HepG2 (cell line): ENCODE data around the gene KCNAB3. TPM values are rescaled to one million over a fixed set of nuclear protein-coding genes. Genes with fewer than 3 reads are reported as not detected.

Source experiments
- AFF4 ChIP-seq: sonication (generic); formaldehyde crosslinking; IDR thresholded peaks from 2 replicates; pipeline ENCODE4 v1.4.0; 2020; ENCODE audit warnings: missing genetic modification reagents
- DNMT3B ChIP-seq: conservative IDR thresholded peaks from 2 replicates; pipeline ENCODE4 v1.6.1; 2016; ENCODE audit warnings: missing biosample characterization, control low read depth
- DPF2 ChIP-seq: sonication (generic); formaldehyde crosslinking; IDR thresholded peaks from 2 replicates; pipeline ENCODE4 v1.4.0; 2020; ENCODE audit warnings: mild to moderate bottlenecking, low read depth, missing genetic modification reagents, borderline replicate concordance
- HDAC2 ChIP-seq: sonication (generic); formaldehyde crosslinking; IDR thresholded peaks from 2 replicates; pipeline ENCODE4 v1.4.0; 2020; ENCODE audit warnings: missing genetic modification reagents
- HMGXB4 ChIP-seq, 2 experiments: sonication (generic) in 1 of 2; formaldehyde crosslinking in 1 of 2; IDR thresholded peaks; 2 replicates each; pipeline versions ENCODE4 v1.4.0 to v1.6.1; 2018 to 2020; ENCODE audit warnings: missing genetic modification reagents in 2 of 2, borderline replicate concordance in 1 of 2, low read depth in 1 of 2, mild to moderate bottlenecking in 1 of 2, missing biosample characterization in 1 of 2
- MTA3 ChIP-seq: sonication (generic); formaldehyde crosslinking; IDR thresholded peaks from 2 replicates; pipeline ENCODE4 v1.4.0; 2020; ENCODE audit warnings: missing genetic modification reagents
- MTF2 ChIP-seq: sonication (generic); formaldehyde crosslinking; IDR thresholded peaks from 2 replicates; pipeline ENCODE4 v1.5.0; 2020; ENCODE audit warnings: missing genetic modification reagents, borderline replicate concordance
- MYC ChIP-seq: sonication (generic); formaldehyde crosslinking; IDR thresholded peaks from 2 replicates; pipeline ENCODE4 v1.9.0; 2021; ENCODE audit warnings: missing genetic modification reagents, borderline replicate concordance
- SKIL ChIP-seq: sonication (generic); formaldehyde crosslinking; IDR thresholded peaks from 2 replicates; pipeline ENCODE4 v1.8.0; 2022; ENCODE audit warnings: missing genetic modification reagents, mild to moderate bottlenecking, moderate library complexity, borderline replicate concordance
- THRA ChIP-seq: sonication (generic); formaldehyde crosslinking; IDR thresholded peaks from 2 replicates; pipeline ENCODE4 v1.4.0; 2020; ENCODE audit warnings: missing genetic modification reagents, borderline replicate concordance
- ZBTB44 ChIP-seq: sonication (generic); formaldehyde crosslinking; IDR thresholded peaks from 2 replicates; pipeline ENCODE4 v1.4.0; 2020; ENCODE audit warnings: missing genetic modification reagents
- ZNF576 ChIP-seq: sonication (generic); formaldehyde crosslinking; IDR thresholded peaks from 2 replicates; pipeline ENCODE4 v1.4.0; 2020; ENCODE audit warnings: mild to moderate bottlenecking, missing genetic modification reagents
- ZNF761 ChIP-seq: sonication (generic); formaldehyde crosslinking; conservative IDR thresholded peaks from 2 replicates; pipeline ENCODE4 v1.4.0; 2020; ENCODE audit warnings: mild to moderate bottlenecking, missing genetic modification reagents
- ZNF777 ChIP-seq: sonication (generic); formaldehyde crosslinking; IDR thresholded peaks from 2 replicates; pipeline ENCODE4 v1.4.0; 2020; ENCODE audit warnings: missing genetic modification reagents
- polyA plus RNA-seq, 8 experiments: library from polyadenylated mRNA; depleted of rRNA in 3 of 8; stranded (reverse) in 7 of 8; unstranded in 1 of 8; fragments of >200 nt; fragmentation: Illumina TruSeq in 4 of 8; extraction: Trizol in 4 of 8; gene quantifications; 2 replicates each; pipeline versions ENCODE4 v1.2.1 to v1.2.3, GENCODE V29; 2011 to 2016; ENCODE audit warnings: low read depth in 4 of 8, missing spikeins in 1 of 8, mixed read lengths in 1 of 8; ENCODE audit not compliant: insufficient read depth in 1 of 8
- total RNA-seq, 5 experiments: library from RNA; depleted of rRNA; stranded (reverse); fragments of >200 nt; fragmentation: Illumina TruSeq; extraction: Trizol; gene quantifications; 2 replicates each; pipeline ENCODE4 v1.2.3, GENCODE V29; 2016; ENCODE audit warnings: low read depth in 1 of 5

KCNAB3 gene
- total and polyA plus RNA-seq, 2 of the 13 experiments (the other 11 are each of a cell fraction or from before 2014, with no cell fraction given) = 0.29 to 0.88 TPM

- TF ChIP-seq AFF4 (CRISPR knock-in tag) (0 out of 2 replicates have a peak, but pooled peaks have one; percentile 39), MTF2 (CRISPR knock-in tag) (peak; percentile 73; the same call in 1 of the 2 replicates), HMGXB4 (CRISPR knock-in tag; IDR thresholded peaks at IDR 0.05; ENCODE audit: borderline replicate concordance in 1 of 2, low read depth in 1 of 2) (peak; percentile 49 to 78; a peak in 3 of 4 replicates), DNMT3B (CRISPR knock-in tag) (no peak), ZNF576 (CRISPR knock-in tag) (0 out of 2 replicates have a peak, but pooled peaks have one; percentile 82), SKIL (CRISPR knock-in tag) (peak; percentile 77), ZNF761 (CRISPR knock-in tag) (peak; percentile 53; the same call in 1 of the 2 replicates), MTA3 (CRISPR knock-in tag) (no peak), HDAC2 (CRISPR knock-in tag) (peak; percentile 47; the same call in 1 of the 2 replicates), ZBTB44 (CRISPR knock-in tag) (no peak), MYC (CRISPR knock-in tag) (peak; percentile 52; the same call in 1 of the 2 replicates), ZNF777 (CRISPR knock-in tag) (peak; percentile 24; the same call in 1 of the 2 replicates), THRA (CRISPR knock-in tag) (0 out of 2 replicates have a peak, but pooled peaks have one; percentile 12), DPF2 (CRISPR knock-in tag) (no peak)
Measured at GRCh38 chr17:7887482-7888183, 42.0 kb downstream of the KCNAB3 start (continued).
